Testis (tissue), 3 donors: ENCODE data around the gene MARS1. TPM values are rescaled to one million over a fixed set of nuclear protein-coding genes. Genes with fewer than 3 reads are reported as not detected.

Experiments used
- DNase-seq: peaks from one replicate; pipeline ENCODE4 v3.0.0-alpha.2; 2019
- H3K27ac ChIP-seq, 2 donors: fragments of 200-600 bp; sonication (generic); one replicate each; pipeline ENCODE4 v1.5.1; 2019
- H3K27me3 ChIP-seq: fragments of 200-600 bp; sonication (generic); one replicate; pipeline ENCODE4 v1.5.1; 2019
- H3K36me3 ChIP-seq: fragments of 200-600 bp; sonication (generic); one replicate; pipeline ENCODE4 v1.5.1; 2017; ENCODE audit warnings: low read depth; ENCODE audit errors: missing control alignments
- H3K4me1 ChIP-seq: fragments of 200-600 bp; sonication (generic); one replicate; pipeline ENCODE4 v1.5.1; 2019
- H3K4me3 ChIP-seq, 2 donors: fragments of 200-600 bp; sonication (generic); one replicate each; pipeline ENCODE4 v1.5.1; 2017 to 2019
- H3K9me3 ChIP-seq: fragments of 200-600 bp; sonication (generic); one replicate; pipeline ENCODE4 v1.5.1; 2017
- CTCF ChIP-seq, 3 experiments: fragments of 450-650 bp in 2 of 3; fragments of 200-600 bp in 1 of 3; sonication (generic) in 1 of 3; IDR thresholded peaks; one replicate each; pipeline ENCODE4 v1.5.1; 2016 to 2019; ENCODE audit warnings: antibody characterized with exemption in 3 of 3, mild to moderate bottlenecking in 2 of 3, moderate library complexity in 1 of 3
- POLR2A ChIP-seq: fragments of 450-650 bp; IDR thresholded peaks from one replicate; pipeline ENCODE4 v1.6.1; 2017; ENCODE audit warnings: antibody characterized with exemption, mild to moderate bottlenecking, moderate library complexity
- WGBS, 2 donors: methylation state at CpG; one replicate each; pipeline ENCODE4 v1.1.5; 2018; 5-methylcytosine and 5-hydroxymethylcytosine counted together
- intact Hi-C: fragments of 100-400 bp; cut with DNase I; formaldehyde crosslinking; loops from one replicate; pipeline ENCODE4 v1.15.1; 2023; ENCODE audit warnings: low total_unique reads
- polyA plus RNA-seq: library from polyadenylated mRNA; stranded (reverse); fragments of 350-450 nt; fragmentation: Illumina TruSeq; extraction: RNeasy Lipid Tissue Mini Kit (QIAGEN cat#74804); gene quantifications from one replicate; pipeline ENCODE4 v1.2.3, GENCODE V29; 2014; ENCODE audit warnings: low read depth, low replicate concordance; ENCODE audit not compliant: insufficient read depth
- total RNA-seq, 2 donors: library from RNA; depleted of rRNA; stranded (reverse); fragments of >200 nt; gene quantifications; one replicate each; pipeline ENCODE4 v1.2.3, GENCODE V29; 2016

The MARS1 gene
- total and polyA plus RNA-seq, 3 donors from 2014 or later: 90.6 to 144 (median 105) TPM

DNA sequence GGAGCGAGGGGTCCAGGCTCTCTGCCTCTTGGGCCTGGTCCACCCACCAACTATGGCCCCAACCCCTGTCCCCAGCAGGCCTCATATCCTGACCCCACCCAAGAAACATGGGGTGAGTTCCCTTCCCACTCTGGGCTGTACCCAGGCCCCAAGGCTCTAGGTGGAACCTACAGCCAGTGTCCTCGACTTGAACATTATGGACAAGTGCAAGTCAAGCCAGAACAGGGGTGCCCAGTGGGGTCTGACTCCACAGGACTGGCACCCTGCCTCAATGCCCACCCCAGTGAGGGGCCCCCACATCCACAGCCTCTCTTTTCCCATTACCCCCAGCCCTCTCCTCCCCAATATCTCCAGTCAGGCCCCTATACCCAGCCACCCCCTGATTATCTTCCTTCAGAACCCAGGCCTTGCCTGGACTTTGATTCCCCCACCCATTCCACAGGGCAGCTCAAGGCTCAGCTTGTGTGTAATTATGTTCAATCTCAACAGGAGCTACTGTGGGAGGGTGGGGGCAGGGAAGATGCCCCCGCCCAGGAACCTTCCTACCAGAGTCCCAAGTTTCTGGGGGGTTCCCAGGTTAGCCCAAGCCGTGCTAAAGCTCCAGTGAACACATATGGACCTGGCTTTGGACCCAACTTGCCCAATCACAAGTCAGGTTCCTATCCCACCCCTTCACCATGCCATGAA is 16.8 kb upstream of the MARS1 start:
- no peaks in the 10 kb centered on the region for H3K27me3 ChIP-seq
- WGBS, 2 donors: 80 to 91% methylated on average over 1 to 4 of the region's 4 CpGs
- intact Hi-C loops: no loop called here

DNA sequence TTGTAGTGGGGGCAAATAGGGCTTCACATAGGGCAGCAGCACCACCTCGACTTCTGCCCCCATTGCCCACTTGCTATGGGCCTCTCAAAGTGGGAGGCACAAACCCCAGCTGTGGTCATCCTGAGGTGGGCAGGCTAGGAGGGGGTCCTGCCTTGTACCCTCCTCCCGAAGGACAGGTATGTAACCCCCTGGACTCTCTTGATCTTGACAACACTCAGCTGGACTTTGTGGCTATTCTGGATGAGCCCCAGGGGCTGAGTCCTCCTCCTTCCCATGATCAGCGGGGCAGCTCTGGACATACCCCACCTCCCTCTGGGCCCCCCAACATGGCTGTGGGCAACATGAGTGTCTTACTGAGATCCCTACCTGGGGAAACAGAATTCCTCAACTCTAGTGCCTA is 16.2 kb upstream of the MARS1 start:
- intact Hi-C loops: no loop called here
- Histone ChIP-seq H3K27me3 (no peaks in the 10 kb centered on the region), H3K4me1 (peaks cover 15% of the 10 kb centered on the region), H3K27ac (no peak overlapping the region), H3K36me3 (no peaks in the 10 kb centered on the region), H3K9me3 (no peaks in the 10 kb centered on the region), H3K4me3 (no peak overlapping the region)
- WGBS, 2 donors: 81 to 100% methylated on average over 3 of the region's 3 CpGs
- DNase-seq: no peak
- no peak for TF ChIP-seq POLR2A
- no peak for TF ChIP-seq CTCF (IDR thresholded peaks at IDR 0.05)

More for the DNA sequence above, 16.8 kb upstream of the MARS1 start:
- TF ChIP-seq POLR2A (no peak), CTCF (IDR thresholded peaks at IDR 0.05) (no peak)
- Histone ChIP-seq H3K4me3 (no peak overlapping the region), H3K27ac (no peak overlapping the region), H3K9me3 (no peaks in the 10 kb centered on the region), H3K4me1 (peaks cover 11% of the 10 kb centered on the region), H3K36me3 (no peaks in the 10 kb centered on the region)
- no peak for DNase-seq

DNA sequence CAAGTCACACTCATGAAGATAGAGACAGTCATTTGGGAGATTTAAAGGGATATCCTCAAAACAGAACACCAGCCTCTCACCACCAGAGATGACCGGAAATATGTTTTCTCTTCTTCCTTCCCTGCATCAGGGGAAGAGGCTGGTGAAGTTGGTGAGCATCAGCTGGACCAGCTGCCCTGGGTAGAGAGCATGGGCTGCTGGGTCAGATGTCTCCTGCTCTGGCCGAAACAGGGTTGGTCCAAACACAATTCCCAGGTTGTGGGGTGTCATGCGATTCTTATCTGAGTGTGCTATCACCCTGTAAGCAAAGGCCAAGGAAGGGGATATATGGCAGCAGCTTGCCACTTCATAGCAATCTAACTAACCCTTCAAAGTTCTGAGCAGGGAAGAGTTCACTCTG is 15.5 kb upstream of the MARS1 start:
- Histone ChIP-seq H3K27ac (no peak overlapping the region), H3K4me3 (no peak overlapping the region), H3K36me3 (no peaks in the 10 kb centered on the region), H3K4me1 (peaks cover 15% of the 10 kb centered on the region), H3K9me3 (no peaks in the 10 kb centered on the region), H3K27me3 (no peaks in the 10 kb centered on the region)
- TF ChIP-seq CTCF (IDR thresholded peaks at IDR 0.05): no peak
- no peak for TF ChIP-seq POLR2A
- no peak for DNase-seq
- WGBS, 2 donors: 86 to 90% methylated on average over 1 to 3 of the region's 3 CpGs
- intact Hi-C loops: no loop called here

DNA sequence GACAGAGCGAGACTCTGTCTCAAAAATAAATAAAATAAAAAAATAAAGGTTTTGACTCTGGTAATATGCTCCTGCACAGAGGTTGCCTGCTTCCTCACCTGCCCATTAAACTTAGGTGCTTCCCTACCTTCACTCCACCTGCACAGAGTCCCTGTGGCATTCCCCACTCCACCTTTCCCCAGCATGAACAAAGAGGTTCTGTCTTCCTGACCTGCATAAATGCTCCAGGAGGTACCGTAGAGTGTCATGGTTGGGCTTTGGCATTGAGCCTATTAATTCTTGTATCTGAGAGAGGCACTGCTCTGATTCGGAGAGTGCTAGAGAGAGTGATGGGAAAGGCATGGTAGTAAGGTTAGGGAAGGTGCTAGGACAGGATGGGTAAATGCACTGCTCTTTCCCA is 14.5 kb upstream of the MARS1 start:
- H3K4me1 ChIP-seq: peaks cover 15% of the 10 kb centered on the region
- H3K27me3 ChIP-seq: no peaks in the 10 kb centered on the region
- no peak overlapping the region for H3K27ac ChIP-seq
- no peaks in the 10 kb centered on the region for H3K9me3 ChIP-seq
- TF ChIP-seq CTCF (IDR thresholded peaks at IDR 0.05): no peak
- TF ChIP-seq POLR2A: no peak
- no peaks in the 10 kb centered on the region for H3K36me3 ChIP-seq
- no peak for DNase-seq
- H3K4me3 ChIP-seq: no peak overlapping the region
- intact Hi-C loops: no loop called here
- WGBS, 2 donors: 59 to 62% methylated on average over 3 of the region's 3 CpGs

GRCh38 chr12:57473886-57474285 is 14.0 kb upstream of the MARS1 start:
- intact Hi-C loops: no loop called here
- Histone ChIP-seq H3K4me3 (no peak overlapping the region), H3K9me3 (no peaks in the 10 kb centered on the region), H3K27ac (no peak overlapping the region), H3K27me3 (no peaks in the 10 kb centered on the region), H3K4me1 (peaks cover 15% of the 10 kb centered on the region), H3K36me3 (no peaks in the 10 kb centered on the region)
- TF ChIP-seq POLR2A: no peak
- no peak for TF ChIP-seq CTCF (IDR thresholded peaks at IDR 0.05)
- 89 to 95% methylated on average over 5 of the region's 5 CpGs for WGBS, 2 donors
- DNase-seq: no peak
